Stimulated activated CD4-positive, alpha-beta T cell treated with anti-CD3 and anti-CD28 coated beads, Interleukin-4, amount 100 ng/mL, for 48 hours (primary cell): Measurements from ENCODE around the gene PCMT1.
"Not testable (repeated sequence)": the region's sequence is repeated elsewhere in the genome, so short reads cannot be mapped to it uniquely, and the experiment has no call there.

Experiments used
- DNase-seq, 2 donors: peaks; one replicate each; pipeline ENCODE4 v3.0.0-alpha.2; 2020; ENCODE audit warnings: low read depth in 2 of 2

Gene PCMT1

GRCh38 chr6:149750136-149750609 lies 632 bp downstream of the PCMT1 start:
- peak; percentile 57 to 60 for DNase-seq

GRCh38 chr6:149751239-149751638 lies 1.7 kb downstream of the PCMT1 start:
- no peak for DNase-seq

- DNase-seq: not testable (repeated sequence)
Measured at GRCh38 chr6:149751920-149752319, 2.4 kb downstream of the PCMT1 start.

- no peak for DNase-seq
Measured at GRCh38 chr6:149752600-149753373, 3.2 kb downstream of the PCMT1 start.

- DNase-seq: not testable (repeated sequence)
Measured at GRCh38 chr6:149753374-149753637, 3.8 kb downstream of the PCMT1 start.

GRCh38 chr6:149754548-149754947 lies 5.0 kb downstream of the PCMT1 start:
- DNase-seq: no peak

GRCh38 chr6:149755300-149756260 lies 6.0 kb downstream of the PCMT1 start:
- no peak for DNase-seq

GRCh38 chr6:149756261-149756636 lies 6.7 kb downstream of the PCMT1 start:
- no peak for DNase-seq

- no peak for DNase-seq
Measured at GRCh38 chr6:149761438-149761837, 11.9 kb downstream of the PCMT1 start.

GRCh38 chr6:149763866-149764265 lies 14.3 kb downstream of the PCMT1 start:
- no peak for DNase-seq

- DNase-seq: no peak
Measured at GRCh38 chr6:149766156-149766769, 16.7 kb downstream of the PCMT1 start.

GRCh38 chr6:149769676-149770075 lies 20.1 kb downstream of the PCMT1 start:
- no peak for DNase-seq

- DNase-seq: no peak
Measured at GRCh38 chr6:149771185-149771584, 21.6 kb downstream of the PCMT1 start.

GRCh38 chr6:149771925-149772324 lies 22.4 kb downstream of the PCMT1 start:
- no peak for DNase-seq

- no peak for DNase-seq
Measured at GRCh38 chr6:149777624-149778023, 28.1 kb downstream of the PCMT1 start.

- DNase-seq: no peak
Measured at GRCh38 chr6:149779644-149779963, 30.1 kb downstream of the PCMT1 start.

GRCh38 chr6:149781715-149782114 lies 32.2 kb downstream of the PCMT1 start:
- DNase-seq: no peak

GRCh38 chr6:149782337-149782736 lies 32.8 kb downstream of the PCMT1 start:
- DNase-seq: no peak

GRCh38 chr6:149783551-149783950 lies 34.0 kb downstream of the PCMT1 start:
- DNase-seq: no peak

- DNase-seq: no peak
Measured at GRCh38 chr6:149806127-149806526, 56.6 kb downstream of the PCMT1 start.

- no peak for DNase-seq
Measured at GRCh38 chr6:149809798-149810197, 60.3 kb downstream of the PCMT1 start.

- DNase-seq: no peak
Measured at GRCh38 chr6:149813351-149813750, 63.8 kb downstream of the PCMT1 start.

- DNase-seq: no peak
Measured at GRCh38 chr6:149815788-149816187, 66.2 kb downstream of the PCMT1 start.
